NCI-H187 (cell line): ENCODE results near the gene PTS.
A peak's percentile ranks its signal among the peaks of the same experiment; 100 is the strongest.
"Not testable (repeated sequence)": the region's sequence is repeated elsewhere in the genome, so short reads cannot be mapped to it uniquely, and the experiment has no call there.

Experiments used
- DNase-seq, 2 experiments: peaks; one replicate each; lab custom pipeline; 2025; lab: John Stamatoyannopoulos, UW

The PTS gene

DNA sequence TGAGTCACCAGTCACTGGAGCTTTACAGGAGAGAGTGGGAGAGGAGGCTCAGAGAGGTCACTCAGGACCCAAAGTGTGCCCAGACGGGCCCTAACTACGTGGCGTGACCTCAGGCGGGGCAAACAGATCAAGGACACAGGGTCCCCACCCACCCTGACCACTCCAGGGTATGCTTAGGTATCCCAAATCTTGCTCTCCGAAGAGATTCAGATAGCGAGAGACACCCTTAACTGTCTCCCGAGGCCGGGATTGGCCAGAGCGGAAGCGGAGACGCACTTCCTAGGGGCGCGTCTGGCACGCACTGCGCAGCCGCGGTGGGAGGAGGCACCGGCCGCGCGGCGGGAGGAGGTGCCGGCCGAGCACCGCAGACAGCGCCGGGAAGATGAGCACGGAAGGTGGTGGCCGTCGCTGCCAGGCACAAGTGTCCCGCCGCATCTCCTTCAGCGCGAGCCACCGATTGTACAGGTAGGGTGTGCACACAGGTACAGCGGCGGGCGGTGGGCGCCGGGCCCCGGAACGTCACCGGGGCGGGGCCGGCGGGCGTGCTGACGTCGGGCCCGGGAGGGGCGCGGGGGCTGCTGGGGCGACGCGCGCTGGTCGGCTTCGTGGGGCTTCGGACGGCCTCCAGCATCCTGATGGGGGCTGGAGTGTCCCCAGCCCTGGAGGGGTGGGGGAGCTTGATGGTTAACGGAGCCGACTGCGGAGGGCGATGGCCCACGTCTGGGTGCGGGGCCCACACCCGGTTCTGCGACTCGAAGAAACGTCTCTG, at the start of gene PTS:
Gene PTS (plus strand): TSS at position 367 of the 769 bp plus-strand sequence. CDS start 16 bp downstream, at position 383.
- peak; percentile 50 to 69 for DNase-seq

DNA sequence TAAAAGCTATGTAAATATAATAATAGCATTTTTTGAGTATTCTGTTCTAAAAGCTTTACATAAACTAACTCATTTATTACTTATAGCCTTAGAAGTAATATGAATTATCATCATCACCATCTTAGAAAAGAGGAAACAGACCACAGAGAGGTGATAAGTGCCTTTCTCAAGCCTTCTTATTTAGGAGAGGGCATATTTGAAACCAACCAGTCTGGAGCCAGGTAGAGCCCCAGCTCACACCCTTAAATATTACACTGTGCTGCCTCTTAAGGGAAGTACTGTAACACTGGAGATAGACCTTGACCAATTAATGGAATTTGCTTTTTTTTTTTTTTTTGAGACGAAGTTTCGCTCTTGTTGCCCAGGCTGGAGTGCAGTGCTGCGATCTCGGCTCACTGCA, 48.6 kb upstream of the PTS start:
- no peak for DNase-seq

DNA sequence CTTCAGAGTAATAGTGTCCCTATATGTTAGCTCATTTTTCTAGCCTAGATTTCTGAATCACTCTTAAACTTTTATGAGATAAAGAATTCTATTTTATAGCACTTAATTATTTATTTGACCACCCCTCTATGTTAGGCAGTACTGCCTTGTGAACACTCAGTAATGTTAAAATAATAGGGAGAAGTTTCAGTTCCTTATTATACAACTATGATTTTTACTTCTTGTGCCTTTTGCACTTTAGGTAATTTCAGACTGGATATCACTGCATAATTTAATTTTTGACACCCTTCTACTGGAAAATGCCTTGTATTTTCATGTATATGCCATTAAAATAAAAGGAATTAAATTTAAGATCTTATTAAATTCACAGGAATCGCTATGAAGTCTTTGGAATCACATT, 47.8 kb upstream of the PTS start:
- DNase-seq: no peak

DNA sequence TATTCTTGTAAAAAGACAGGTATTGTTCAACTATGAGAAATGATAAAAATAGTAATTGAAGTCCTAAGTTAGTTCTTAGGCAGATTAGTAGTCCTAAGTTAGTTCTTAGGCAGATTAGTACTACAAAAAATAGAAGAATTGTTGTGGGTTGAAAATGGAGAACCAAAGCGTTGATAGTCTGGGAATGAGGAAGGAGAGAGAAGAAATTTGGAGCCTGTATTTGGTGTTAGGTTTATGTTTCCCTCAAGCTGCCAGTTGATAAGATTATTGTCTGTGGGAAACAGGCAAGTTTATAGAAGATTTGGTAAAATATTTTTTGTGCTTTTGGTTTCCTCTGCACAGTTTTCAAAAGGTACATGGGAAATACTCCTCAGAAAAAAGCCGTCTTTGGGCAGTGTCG, 47.3 kb upstream of the PTS start:
- DNase-seq: no peak

DNA sequence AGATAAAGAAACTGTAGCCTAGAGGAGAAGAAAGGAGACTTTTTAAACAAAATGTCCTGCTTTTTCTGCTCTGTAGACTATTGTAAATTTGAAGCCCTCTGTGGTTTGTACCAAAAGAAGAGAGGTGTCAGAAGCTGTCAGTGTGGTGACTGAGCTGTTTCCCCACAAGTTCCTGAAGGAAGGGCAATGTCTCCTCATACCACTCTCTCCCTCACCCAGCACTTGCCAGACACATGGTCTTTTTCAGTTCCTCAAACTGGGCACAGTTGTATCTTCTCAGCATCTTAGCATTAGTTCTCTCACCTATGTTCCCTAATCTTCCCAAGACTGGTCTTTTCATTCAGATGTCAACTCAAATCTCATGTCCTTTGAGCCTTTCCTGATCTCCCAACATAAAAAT, 46.6 kb upstream of the PTS start:
- no peak for DNase-seq

DNA sequence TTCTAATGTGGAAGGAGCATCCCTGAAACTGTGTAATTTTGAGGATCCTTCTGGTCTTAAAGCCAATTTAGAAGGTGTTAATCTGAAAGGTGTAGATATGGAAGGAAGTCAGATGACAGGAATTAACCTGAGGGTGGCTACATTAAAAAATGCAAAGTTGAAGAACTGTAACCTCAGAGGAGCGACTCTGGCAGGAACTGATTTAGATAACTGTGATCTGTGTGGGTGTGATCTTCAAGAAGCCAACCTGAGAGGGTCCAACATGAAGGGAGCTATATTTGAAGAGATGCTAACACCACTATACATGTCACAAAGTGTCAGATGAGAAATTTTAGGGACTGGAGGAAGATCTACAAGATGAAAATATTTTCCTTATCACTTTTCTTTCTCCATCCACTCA, 43.4 kb upstream of the PTS start:
- no peak for DNase-seq

DNA sequence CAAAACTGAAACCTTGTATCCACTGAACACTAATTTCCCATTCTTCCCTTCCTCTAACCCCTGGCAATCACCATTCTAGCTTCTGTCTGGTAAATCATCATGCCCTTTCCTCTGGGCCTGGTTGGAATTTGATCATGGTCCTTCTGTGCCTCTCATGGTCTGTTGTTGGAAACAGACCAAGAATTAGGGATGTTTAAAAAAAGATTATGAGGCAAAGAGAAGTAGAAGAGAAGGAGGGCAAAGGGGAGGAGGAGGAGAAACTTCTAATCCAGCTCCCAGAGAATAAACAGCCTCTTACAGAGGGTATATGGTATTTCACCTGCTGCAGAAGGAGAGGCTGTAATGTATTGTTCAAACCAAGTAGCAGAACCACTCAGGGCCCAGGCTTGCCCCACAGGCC, 40.3 kb upstream of the PTS start:
- peak in 1 of 2 experiments; percentile 3 for DNase-seq

DNA sequence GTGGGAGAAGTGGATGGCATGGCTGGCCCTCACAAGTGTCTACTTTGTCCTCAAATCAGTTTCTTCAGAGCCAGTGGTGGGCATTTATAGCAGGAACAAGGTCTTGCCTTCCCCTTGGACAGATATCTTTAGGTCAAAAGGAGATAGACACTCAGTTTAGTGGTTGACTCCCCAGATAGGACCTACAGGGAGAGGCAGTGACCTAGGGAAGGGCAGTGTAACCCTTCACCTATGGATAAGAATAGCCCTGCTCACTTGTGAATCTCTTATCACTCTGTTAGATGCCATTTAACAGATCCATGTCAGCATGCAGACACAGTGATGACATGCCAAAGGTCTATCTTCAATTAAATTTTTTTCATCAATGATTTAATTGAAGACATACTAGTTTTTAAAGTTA, 39.9 kb upstream of the PTS start:
- DNase-seq: no peak

DNA sequence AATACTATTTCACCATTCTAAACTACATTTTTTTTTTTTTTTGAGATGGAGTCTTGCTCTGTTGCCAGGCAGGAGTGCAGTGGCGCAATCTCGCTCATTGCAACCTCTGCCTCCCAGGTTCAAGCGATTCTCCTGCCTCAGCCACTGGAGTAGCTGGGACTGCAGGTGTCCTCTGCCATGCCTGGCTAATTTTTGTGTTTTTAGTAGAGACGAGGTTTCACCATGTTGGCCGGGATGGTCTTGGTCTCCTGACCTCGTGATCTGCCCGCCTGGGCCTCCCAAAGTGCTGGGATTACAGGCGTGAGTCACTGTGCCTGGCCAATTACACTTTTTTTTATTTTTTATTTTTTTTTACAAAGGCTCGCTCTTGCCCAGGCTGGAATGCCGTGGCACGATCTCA, 31.1 kb upstream of the PTS start:
- DNase-seq: not testable (repeated sequence)

DNA sequence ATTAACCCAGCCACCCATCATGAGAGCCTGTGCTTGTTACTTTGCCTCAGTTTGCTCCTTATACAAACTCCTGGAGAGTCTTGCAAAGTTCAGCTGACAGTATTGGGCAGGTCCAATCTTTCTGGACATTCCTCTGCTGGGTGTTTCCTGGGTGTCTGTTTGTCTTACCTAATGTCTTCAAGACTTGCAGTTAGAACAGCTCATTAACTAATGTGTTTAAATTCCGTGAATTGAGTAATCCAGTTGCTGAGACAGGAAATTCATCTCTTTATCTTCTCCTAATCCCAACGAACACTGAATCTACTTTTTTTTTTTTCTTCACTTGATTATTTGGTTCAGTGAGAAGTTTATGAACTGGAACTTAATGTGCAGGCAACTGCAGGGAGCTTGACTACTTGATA, 30.3 kb upstream of the PTS start:
- DNase-seq: no peak

DNA sequence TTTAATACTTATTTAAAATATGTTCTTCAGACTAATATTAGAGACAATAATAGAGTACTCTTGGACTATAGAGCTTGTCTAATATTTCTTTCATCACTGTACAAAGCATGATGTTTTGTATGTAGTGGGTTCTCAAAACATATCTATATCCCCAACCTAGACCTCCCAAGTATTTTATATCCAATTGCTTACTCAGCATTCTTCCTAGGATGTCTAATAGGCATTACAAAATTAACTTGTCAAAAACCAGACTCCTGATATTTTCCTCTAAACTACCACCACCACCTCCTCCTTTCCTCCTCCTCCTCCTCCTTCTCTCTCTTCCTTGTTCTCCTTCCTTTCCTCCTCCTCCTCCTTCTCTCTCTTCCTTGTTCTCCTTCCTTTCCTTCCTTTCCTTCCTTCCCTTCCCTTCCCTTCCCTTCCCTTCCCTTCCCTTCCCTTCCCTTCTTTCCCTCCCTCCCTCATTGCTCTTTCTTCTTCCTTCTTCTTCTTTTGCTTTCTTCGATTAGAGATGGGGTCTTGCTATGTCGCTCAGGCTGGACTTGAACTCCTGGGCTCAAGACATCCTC, 29.6 kb upstream of the PTS start:
- DNase-seq: no peak

DNA sequence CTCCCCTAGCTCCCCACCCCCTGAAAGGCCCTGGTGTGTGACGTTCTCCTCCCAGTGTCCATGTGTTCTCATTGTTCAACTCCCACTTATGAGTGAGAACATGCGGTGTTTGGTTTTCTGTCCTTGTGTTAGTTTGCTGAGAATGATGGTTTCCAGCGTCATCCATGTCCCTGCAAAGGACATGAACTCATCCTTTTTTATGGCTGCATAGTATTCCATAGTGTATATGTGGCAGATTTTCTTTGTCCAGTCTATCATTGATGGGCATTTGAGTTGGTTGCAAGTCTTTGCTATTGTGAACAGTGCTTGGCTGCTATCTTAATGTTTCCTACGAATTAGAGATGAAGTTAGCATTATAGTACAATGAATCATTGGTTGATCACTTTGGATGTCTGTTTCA, 27.1 kb upstream of the PTS start:
- DNase-seq: not testable (repeated sequence)

DNA sequence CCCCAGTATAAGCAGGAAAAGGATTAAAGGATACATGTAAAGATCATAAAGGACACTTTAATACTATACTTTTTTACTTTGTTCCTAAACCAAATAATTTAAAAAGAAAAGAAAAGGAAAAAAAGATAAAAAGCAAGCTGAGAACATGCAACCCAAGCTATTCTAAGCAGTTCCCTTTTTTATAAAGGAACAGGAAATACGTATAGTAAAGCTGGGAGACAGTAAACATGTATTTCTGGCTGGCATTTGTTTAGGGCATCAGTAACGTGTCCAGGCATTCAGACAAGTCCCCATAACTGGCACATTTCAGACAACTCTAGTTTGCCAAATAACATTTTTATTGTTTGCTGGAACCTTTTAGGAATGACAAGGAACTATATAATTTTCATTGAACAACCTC, 26.0 kb upstream of the PTS start:
- no peak for DNase-seq

DNA sequence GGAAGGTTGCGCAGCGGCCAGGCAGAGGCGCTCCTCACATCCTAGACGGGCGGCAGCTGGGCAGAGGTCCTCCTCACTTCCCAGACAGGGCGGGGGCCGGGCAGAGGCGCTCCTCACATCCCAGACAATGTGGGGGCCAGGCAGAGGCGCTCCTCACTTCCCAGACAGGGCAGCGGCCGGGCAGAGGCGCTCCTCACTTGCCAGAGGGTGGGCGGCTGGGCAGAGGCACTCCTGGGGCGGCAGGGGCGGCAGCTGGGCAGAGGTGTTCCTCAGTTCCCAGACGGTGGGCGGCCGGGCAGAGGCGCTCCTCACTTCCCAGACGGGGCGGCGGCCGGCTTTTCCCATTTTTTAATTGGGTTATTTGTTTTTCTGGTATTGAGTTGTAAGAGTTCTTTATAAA, 20.2 kb upstream of the PTS start:
- no peak for DNase-seq

DNA sequence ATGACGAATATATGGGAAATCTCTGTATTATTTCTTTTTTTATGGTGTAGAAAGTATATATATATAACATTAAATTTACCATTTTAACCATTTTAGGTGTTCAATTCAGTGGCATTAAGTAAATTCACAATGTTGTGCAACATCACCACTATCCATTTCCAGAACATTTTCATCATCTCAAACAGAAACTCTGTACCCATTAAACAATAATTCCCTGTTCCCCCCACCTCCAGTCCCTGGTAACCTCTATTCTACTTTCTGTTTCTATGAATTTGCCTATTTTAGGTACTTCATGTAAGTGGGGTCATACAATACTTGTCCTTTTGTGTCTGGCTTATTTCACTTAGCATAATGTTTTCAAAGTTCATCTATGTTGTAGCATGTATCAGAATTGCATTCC, 15.3 kb upstream of the PTS start:
- DNase-seq: no peak

DNA sequence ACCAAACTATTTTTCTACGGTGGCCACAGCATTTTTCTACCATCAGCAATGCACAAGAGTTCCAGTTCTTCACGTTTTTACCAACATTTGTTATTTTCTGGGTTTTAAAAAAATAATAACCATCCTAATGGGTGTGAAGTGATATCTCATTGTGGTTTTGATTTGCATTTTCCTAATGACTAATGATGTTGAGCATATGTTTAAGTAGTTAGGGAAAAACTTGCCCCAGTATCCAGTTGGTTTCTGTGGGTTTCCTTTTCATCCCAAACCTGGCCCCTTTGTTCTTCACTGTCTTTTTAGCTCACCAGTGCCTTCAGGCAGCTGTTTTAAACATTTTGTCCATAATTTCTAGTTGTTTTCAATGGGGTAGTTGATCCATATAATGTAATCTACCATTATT, 14.7 kb upstream of the PTS start:
- no peak for DNase-seq

DNA sequence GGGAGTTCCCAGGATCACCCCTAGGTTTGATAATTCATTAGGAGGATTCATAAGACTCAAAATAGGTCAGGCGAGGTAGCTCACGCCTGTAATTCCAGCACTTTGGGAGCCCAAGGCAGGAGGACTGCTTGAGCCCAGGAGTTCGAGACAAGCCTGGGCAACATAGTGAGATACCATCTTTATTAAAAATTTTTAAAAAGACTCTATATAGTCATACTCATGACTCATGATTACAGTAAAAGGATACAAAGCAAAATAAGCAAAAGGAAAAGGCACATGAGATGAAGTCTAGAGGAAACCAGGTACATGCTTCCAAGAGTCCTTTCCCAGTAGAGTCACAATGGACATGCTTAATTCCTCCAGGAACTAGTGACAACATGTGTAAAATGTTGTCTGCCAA, 13.9 kb upstream of the PTS start:
- no peak for DNase-seq

DNA sequence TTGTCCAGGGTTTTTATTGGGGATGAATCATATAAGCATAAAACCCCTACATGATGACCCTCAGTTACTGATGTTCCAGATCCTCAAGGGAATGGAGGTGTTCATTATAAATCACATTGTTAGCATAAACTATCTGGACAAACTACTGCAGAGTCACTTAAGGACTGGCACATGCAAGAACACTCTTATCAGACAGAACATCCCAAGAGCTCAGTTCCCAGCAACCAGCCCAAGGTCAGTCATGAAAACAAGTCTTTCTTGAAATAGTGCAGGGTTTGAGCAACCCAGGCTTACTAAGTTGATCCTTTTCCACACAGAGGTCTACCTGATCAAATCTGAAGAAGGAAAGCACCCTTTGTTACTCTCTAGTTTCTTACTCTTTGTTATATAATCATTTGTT, 13.5 kb upstream of the PTS start:
- DNase-seq: no peak

DNA sequence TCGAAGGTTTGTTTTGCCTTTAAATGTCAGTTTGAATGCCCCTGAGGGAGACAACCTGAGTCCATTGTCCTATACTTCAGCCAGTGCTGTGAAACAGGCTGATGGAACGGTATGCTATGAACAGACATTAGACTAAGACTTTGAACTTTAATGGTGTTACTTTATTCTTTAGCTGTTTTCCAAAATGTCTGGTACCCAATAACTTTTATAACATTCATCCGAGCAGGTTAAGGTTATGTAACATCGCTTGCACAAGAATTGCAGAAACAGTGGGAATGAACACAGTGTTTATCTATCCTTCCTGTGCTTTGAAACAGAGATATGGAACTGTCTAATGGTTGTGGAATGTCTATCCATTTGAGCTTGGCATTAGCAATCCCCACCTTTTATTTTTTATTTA, 12.5 kb upstream of the PTS start:
- no peak for DNase-seq

DNA sequence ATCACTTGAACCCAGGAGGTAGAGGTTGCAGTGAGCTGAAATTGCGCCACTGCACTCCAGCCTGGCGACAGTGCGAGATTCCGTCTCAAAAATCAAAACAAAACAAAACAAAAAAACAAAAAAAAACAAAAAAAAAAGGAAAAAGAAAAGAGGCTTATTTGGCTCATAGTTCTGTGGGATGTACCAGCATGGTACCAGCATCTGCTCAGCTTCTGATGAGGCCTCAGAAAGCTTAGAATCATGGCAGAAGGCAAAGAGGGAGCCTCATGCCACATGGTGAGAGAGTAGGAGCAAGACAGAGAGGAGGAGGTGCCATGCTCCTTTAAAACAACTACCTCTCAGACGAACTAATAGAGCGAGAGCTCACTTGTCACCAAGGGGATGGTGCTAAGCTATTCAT, 10.6 kb upstream of the PTS start:
- DNase-seq: no peak

DNA sequence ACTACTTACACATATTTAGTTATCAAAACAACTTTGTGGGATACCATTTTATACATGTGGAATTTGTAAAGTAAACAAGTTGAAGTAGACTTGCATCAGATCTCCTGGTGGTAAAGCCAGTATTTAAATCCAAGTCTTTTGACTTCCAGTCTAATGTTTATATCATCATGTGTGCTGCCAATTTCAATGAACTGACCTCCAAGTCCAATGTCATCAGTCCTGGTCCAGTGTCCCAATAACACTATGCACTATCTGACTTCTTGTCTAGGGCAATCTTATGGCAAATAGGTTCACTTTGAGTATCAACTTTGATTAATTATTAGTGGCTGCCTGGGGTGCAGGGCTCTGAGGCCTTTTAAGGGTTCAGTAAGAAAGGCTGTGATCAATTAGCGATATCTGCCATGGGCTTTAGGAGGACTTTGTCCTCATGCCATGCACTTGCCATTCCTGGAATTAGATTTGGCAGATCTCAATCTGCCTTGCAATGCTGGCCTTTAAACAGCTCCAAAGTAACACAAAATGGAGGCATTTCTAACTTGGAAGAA, 9.6 kb upstream of the PTS start:
- DNase-seq: no peak

DNA sequence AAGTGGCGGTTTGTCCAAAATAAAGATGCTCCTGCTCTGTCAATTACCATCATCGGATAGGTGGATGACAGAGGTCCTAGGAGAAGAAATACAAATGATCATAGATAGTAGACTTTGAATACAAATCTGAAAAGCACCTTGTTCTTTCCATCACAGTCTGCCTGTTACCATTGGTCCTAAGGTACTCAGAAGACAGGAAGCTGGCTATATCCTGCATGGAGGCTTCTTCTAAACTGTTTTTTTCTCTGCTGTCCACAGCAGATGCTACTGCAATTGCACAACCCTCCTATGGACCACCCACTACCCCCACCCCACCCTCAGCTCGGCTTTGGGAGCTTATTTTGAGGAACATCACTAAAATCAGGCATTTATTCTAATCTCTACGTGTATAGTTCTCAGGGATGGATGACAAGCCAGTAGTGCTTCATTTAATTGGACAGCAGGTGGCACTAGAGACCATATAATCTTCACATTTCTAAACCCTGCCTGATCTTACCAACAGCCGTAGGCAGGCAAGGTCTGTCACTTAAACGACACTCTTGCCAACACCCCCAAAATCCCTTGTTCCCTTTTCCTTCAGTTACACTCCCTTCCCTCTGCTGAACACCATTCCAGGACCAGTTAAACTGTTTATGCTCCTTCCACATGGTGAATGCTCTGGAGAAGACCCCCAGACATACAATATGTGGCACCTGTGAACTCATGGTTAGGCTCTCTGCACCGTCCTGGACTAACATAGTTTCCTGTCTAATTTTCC, 6.6 kb upstream of the PTS start:
- peak; percentile 18 to 38 for DNase-seq

DNA sequence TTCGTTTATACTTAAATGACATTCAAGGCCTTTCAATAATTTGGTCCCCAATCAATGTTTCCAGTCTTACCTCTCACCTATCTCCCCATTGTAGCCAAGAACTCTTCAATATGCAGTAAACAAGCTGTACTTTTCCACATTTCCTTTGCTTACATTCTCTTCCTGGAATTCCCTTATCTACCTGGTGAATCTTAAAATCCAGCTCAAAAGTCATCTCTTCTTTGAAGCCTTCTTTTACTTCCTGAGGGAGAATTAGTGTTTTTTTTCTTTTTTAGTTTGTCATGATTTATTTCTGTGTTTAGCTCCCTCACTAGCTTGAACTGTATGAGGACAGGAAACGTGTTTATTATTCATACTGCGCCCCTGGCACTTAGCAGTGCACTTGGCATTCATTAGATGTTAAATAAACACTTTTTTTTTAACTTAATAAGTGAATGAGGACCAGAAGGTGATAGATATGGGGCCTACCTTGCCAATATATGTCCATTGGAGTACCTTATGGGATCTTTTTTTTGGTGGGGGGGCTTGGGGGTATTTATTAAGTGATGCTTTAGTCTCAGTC, 4.9 kb upstream of the PTS start:
- no peak for DNase-seq
